GM18507 (cell line): ENCODE data around the gene PERM1.

ENCODE experiments used
- DNase-seq: peaks from one replicate; pipeline ENCODE4 v3.0.0; 2011; ENCODE audit warnings: low read depth; ENCODE audit not compliant: insufficient read length; ENCODE audit errors: extremely low spot score
- FAIRE-seq: peaks from 2 replicates; lab custom pipeline; 2011; peaks lifted over from hg19 to GRCh38; lab: Jason Lieb, UNC

Gene PERM1

GRCh38 chr1:969260-969855 is 12.5 kb downstream of the PERM1 start:
- FAIRE-seq: no peak
- DNase-seq: no peak

DNA sequence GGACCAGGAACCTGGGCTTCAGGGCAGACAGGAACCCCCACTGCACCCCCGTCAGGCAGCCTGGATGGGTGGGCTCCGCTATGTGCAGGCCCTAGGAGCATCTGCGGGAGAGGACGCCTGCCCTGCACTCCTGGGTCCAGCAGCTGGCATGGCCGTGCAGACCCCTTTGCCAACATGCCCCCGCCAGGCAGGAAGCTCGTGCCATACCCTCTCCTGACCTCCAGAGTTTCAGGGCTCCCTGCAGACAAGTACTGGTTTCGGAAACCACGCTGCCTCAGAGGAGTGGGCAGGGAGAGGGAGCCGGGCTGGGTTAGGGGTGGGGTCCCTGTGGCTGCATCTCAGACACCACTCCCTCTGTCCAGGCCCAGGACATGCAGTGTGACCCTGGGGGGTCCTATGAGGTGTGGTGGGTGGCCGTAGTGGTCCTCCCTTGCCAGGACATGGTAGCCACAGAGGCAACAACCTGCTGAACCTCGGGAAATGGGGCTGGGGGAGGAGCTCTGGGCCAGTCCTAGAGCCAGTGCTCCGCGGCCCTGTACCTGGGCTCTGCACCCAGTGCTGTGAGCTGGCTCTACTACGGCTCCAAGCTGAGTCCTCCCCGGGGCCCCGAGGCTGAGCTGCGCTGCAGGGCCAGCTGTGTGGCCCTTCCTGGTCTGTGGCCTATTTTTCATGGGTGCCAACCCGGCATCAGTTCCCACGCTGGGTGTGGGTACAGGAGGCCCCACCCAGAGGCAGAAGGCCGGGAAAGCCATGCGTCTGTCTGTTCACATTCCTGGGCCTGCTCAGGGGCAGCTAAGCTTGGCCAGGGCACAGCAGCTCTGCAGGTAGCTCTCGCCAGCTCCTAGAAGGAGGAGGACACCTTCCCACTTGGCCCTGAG is 14.2 kb downstream of the PERM1 start:
- FAIRE-seq: no peak
- DNase-seq: no peak

DNA sequence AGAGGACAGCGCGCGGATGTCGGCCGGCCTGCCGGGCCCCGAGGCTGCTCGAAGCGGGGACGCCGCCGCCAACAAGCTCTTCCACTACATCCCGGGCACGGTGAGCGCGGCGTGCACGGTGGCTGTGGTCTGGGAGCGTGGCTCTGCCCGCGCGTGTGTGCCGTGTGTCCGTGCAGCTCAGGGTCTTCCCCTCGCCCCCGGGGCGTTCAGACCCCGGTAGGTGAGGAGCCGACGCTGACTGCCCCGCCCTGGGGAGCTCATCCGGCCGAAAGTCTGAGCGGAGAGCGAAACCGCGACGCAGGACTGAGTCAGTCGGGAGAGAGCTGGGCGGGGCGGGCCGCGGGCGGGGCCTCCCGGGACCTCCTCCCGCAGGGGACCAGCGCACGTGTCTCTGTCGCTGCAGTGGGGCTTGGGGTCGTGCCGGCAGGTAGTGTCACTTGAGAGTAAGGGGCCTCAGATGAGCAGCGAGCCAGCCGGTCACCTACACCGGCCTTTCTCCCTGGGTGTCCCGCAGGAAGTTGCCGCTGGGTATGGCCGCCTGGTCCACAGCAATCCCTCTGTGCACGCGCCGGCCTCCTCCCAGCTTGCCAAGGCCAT is 15.1 kb downstream of the PERM1 start:
- DNase-seq (peak; percentile 64), FAIRE-seq (peak; percentile 88)

GRCh38 chr1:966135-966703 is 15.7 kb downstream of the PERM1 start, which contains the start of gene PLEKHN1:
PLEKHN1 (plus strand) TSS chr1:966482; CDS start chr1:966532, 50 bp downstream.
- FAIRE-seq: peak; percentile 59

GRCh38 chr1:965526-966134 is 16.3 kb downstream of the PERM1 start:
- FAIRE-seq (no peak), DNase-seq (no peak)

More at GRCh38 chr1:966135-966703, 15.7 kb downstream of the PERM1 start, which contains the start of gene PLEKHN1:
- no peak for DNase-seq

DNA sequence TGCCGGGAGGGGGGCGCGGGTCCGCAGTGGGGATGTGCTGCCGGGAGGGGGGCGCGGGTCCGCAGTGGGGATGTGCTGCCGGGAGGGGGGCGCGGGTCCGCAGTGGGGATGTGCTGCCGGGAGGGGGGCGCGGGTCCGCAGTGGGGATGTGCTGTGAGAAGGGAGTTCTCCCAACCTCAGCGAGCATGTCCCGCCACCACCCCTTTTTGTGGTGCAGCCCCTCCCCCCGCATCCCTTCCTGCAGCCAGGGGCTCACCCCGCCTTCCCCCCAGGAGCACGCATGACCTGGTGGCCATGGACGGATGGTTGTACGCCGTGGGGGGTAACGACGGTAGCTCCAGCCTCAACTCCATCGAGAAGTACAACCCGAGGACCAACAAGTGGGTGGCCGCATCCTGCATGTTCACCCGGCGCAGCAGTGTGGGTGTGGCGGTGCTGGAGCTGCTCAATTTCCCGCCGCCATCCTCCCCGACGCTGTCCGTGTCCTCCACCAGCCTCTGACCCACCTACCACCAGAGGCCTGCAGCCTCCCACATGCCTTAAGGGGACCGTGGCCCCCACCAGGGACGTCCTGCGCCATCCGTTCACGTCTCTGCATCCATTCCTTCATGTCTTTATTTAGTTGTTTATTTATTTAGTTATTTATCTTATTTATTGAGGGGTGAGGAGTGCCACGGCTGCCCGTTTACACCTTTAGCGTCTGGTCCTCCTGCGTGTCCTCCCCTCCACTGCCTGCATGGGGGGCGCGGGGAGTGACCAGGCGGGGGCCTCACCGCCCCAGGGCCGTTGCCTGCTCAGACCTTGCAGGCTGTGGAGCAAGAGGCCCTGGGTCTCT is 17.0 kb downstream of the PERM1 start:
- FAIRE-seq (no peak), DNase-seq (no peak)

GRCh38 chr1:963746-964525 is 18.0 kb downstream of the PERM1 start:
- FAIRE-seq: no peak

DNA sequence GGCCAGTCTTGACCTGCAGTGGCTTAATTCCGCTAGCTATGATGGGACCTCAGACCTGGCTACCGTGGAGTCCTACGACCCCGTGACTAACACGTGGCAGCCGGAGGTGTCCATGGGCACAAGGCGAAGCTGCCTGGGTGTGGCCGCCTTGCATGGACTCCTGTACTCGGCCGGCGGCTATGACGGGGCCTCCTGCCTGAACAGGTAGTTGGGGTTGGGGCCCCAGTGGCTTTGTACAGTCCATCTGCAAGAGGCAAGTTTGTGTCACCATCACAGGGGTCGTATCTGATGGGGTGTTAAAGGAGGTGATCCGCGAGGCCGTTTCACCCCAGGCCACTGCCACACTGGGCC is 18.6 kb downstream of the PERM1 start:
- DNase-seq (no peak), FAIRE-seq (no peak)

More at GRCh38 chr1:963746-964525, 18.0 kb downstream of the PERM1 start:
- DNase-seq: no peak

DNA sequence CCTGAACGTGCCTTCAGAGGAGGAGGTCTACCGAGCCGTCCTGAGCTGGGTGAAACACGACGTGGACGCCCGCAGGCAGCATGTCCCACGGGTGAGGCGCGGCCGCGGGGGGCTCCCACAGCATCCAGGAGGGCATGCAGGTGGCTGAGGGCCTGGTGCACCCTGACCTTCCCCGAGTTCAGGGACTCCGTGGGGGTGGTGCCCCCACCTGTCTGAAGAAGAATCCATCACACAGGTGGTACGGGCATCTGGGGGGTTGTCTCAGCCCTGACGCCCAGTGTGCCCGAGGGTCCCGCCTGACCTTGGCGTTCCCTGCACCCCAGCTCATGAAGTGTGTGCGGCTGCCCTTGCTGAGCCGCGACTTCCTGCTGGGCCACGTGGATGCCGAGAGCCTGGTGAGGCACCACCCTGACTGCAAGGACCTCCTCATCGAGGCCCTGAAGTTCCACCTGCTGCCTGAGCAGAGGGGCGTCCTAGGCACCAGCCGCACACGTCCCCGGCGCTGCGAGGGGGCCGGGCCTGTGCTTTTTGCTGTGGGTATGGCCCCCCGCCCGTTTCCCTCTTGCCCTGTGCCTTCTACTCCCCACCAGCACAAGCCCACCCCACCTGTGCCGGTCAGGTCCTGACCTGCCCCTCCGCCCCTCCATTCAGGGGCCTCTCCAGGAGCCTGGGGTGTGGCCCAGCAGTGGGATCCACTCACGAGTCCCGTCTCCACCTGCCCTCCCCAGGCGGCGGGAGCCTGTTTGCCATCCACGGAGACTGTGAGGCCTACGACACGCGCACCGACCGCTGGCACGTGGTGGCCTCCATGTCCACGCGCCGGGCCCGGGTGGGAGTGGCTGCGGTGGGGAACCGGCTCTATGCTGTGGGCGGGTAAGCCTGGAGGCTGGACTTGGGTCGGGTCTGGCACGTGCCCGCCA is 19.3 kb downstream of the PERM1 start:
- DNase-seq: no peak

GRCh38 chr1:961132-961669 is 20.7 kb downstream of the PERM1 start:
- no peak for DNase-seq
- no peak for FAIRE-seq

More for the DNA sequence above, 19.3 kb downstream of the PERM1 start:
- FAIRE-seq: no peak

DNA sequence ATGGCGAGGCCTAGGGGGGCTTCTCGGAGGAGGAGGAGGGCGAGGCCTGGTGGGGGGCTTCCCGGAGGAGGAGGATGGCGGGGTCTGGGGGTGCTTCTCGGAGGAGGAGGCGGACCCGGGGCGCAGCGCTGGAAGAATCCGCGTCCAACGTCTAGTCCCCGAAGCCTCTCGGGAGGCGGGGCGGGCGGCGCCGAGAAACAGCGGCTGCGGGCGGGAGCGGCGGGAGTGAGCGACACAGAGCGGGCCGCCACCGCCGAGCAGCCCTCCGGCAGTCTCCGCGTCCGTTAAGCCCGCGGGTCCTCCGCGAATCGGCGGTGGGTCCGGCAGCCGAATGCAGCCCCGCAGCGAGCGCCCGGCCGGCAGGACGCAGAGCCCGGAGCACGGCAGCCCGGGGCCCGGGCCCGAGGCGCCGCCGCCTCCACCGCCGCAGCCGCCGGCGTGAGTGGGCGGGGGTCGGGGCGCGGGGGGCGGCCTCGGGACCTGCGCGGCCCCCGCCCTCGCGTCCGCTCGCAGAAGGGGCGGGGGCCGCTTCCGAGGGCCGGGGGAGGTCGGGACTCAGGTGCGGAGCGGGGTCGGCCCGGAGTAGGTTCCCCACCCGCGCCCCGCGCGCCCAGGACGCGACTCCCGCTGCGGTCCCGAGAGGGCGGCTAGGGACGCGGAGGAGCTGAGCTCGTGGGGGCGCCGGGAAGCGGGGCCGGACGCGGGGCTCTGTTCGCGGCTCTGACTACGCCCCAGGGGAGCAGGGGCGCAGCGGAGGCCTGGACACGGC is 21.3 kb downstream of the PERM1 start, which contains the start of gene KLHL17:
Gene KLHL17, plus strand, starts transcription at position 222 of the 769 bp plus-strand sequence. Its CDS starts 110 bp downstream, at position 332.
- DNase-seq: peak; percentile 80
- peak; percentile 73 for FAIRE-seq

DNA sequence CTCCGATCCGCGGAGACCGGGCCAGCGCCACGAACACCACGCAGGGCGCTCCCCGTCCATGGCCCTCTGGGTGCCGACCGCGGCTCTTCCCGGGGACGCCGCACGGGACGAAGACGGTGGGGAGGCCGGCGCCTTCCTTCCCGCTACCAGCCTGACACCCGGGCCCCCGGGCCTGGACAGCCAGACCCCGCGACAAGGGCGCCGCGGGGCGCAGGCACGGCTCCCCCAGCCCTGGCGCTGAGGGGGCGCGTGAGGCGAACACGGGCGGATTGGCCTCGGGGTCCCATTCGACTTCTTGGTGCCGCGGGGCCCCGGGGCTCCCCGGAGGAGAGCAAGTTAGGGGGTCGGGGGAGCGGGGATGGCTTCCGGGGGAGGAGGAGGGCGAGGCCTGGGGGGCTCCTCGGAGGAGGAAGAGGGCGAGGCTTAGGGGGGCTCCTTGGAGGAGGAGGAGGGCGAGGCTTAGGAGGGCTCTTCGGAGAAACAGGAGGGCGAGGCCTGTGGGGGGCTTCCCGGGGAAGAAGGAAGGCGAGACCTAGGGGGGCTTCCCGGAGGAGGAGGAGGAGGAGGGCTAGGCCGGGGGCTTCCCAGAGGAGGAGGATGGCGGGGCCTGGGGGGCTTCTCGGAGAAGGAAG is 22.0 kb downstream of the PERM1 start:
- FAIRE-seq: no peak

GRCh38 chr1:958823-959730 is 22.8 kb downstream of the PERM1 start, which contains the start of gene NOC2L:
NOC2L (minus strand) TSS chr1:959256; CDS start chr1:959240, 16 bp downstream.
- peak; percentile 93 for FAIRE-seq

More for the DNA sequence above, 22.0 kb downstream of the PERM1 start:
- no peak for DNase-seq

GRCh38 chr1:956636-957035 is 25.3 kb downstream of the PERM1 start:
- DNase-seq: no peak
- FAIRE-seq: no peak

More at GRCh38 chr1:958823-959730, 22.8 kb downstream of the PERM1 start, which contains the start of gene NOC2L:
- DNase-seq: peak; percentile 90
